H9 (cell line): ENCODE results near the gene PTGER4. TPM values are rescaled to one million over a fixed set of nuclear protein-coding genes. Genes with fewer than 3 reads are reported as not detected.

Experiments
- DNase-seq: peaks from one replicate; pipeline ENCODE4 v3.0.0-alpha.2; 2017
- H2AFZ ChIP-seq: one replicate; pipeline ENCODE4 v1.6.1; 2013; ENCODE audit warnings: mild to moderate bottlenecking, low read length, control low read depth, moderate library complexity
- H2AK5ac ChIP-seq: 2 replicates; pipeline ENCODE4 v1.6.1; 2013; ENCODE audit warnings: low read length, control low read depth, mixed read lengths; ENCODE audit not compliant: insufficient read length
- H2BK120ac ChIP-seq: one replicate; pipeline ENCODE4 v1.6.1; 2013; ENCODE audit warnings: low read depth, mild to moderate bottlenecking, low read length, control low read depth, inconsistent platforms; ENCODE audit not compliant: poor library complexity, severe bottlenecking
- H2BK12ac ChIP-seq: 2 replicates; pipeline ENCODE4 v1.6.1; 2013; ENCODE audit warnings: low read length, control low read depth, mixed read lengths, low read depth; ENCODE audit not compliant: insufficient read length
- H2BK15ac ChIP-seq: 2 replicates; pipeline ENCODE4 v1.6.1; 2013; ENCODE audit warnings: low read depth, low read length, control low read depth
- H2BK20ac ChIP-seq: one replicate; pipeline ENCODE4 v1.6.1; 2013; ENCODE audit warnings: low read depth, mild to moderate bottlenecking, low read length, control low read depth, inconsistent platforms; ENCODE audit not compliant: poor library complexity, severe bottlenecking
- H2BK5ac ChIP-seq: 2 replicates; pipeline ENCODE4 v1.6.1; 2013; ENCODE audit warnings: low read length, control low read depth, mixed read lengths; ENCODE audit not compliant: insufficient read length
- H3K14ac ChIP-seq: 2 replicates; pipeline ENCODE4 v1.6.1; 2013; ENCODE audit warnings: low read length, control low read depth; ENCODE audit not compliant: insufficient read depth
- H3K18ac ChIP-seq: 2 replicates; pipeline ENCODE4 v1.6.1; 2013; ENCODE audit warnings: low read depth, mild to moderate bottlenecking, mixed read lengths, low read length, control low read depth; ENCODE audit not compliant: insufficient read length
- H3K23ac ChIP-seq: 2 replicates; pipeline ENCODE4 v1.6.1; 2013; ENCODE audit warnings: low read length, control low read depth, mixed read lengths, low read depth; ENCODE audit not compliant: insufficient read length
- H3K23me2 ChIP-seq: 2 replicates; pipeline ENCODE4 v1.6.1; 2013; ENCODE audit warnings: low read depth, mild to moderate bottlenecking, mixed read lengths, low read length, control low read depth; ENCODE audit not compliant: insufficient read length, poor library complexity, severe bottlenecking
- H3K27ac ChIP-seq: 2 replicates; pipeline ENCODE4 v1.5.1; 2013; ENCODE audit warnings: low read length, control low read depth, mixed read lengths, low read depth; ENCODE audit not compliant: insufficient read length
- H3K27me3 ChIP-seq: 2 replicates; pipeline ENCODE4 v1.6.1; 2013; ENCODE audit warnings: low read length, control low read depth, inconsistent platforms; ENCODE audit not compliant: insufficient read depth
- H3K4ac ChIP-seq: 2 replicates; pipeline ENCODE4 v1.6.1; 2013; ENCODE audit warnings: low read depth, mild to moderate bottlenecking, control low read depth, inconsistent platforms, low read length, moderate library complexity
- H3K4me1 ChIP-seq: 2 replicates; pipeline ENCODE4 v1.6.1; 2013; ENCODE audit warnings: low read length, control low read depth, inconsistent platforms; ENCODE audit not compliant: insufficient read depth
- H3K4me2 ChIP-seq: 2 replicates; pipeline ENCODE4 v1.6.1; 2013; ENCODE audit warnings: low read length, control low read depth, mixed read lengths; ENCODE audit not compliant: insufficient read length, insufficient read depth
- H3K56ac ChIP-seq: 2 replicates; pipeline ENCODE4 v1.6.1; 2013; ENCODE audit warnings: low read depth, mild to moderate bottlenecking, mixed read lengths, low read length, control low read depth; ENCODE audit not compliant: insufficient read length
- H3K79me1 ChIP-seq: 2 replicates; pipeline ENCODE4 v1.6.1; 2013; ENCODE audit warnings: low read depth, mild to moderate bottlenecking, moderate library complexity, low read length, control low read depth, inconsistent platforms; ENCODE audit not compliant: insufficient read depth, poor library complexity, severe bottlenecking
- H3K79me2 ChIP-seq: 2 replicates; pipeline ENCODE4 v1.6.1; 2013; ENCODE audit warnings: low read length, control low read depth, inconsistent platforms; ENCODE audit not compliant: insufficient read depth
- H3K9ac ChIP-seq: 2 replicates; pipeline ENCODE4 v1.6.1; 2013; ENCODE audit warnings: low read length, control low read depth, mixed read lengths; ENCODE audit not compliant: insufficient read length; ENCODE audit errors: extremely low read depth
- H3K9me3 ChIP-seq: one replicate; pipeline ENCODE4 v1.6.1; 2013; ENCODE audit warnings: low read depth, low read length, inconsistent platforms; ENCODE audit not compliant: control insufficient read depth
- H3T11ph ChIP-seq: one replicate; pipeline ENCODE4 v1.6.1; 2013; ENCODE audit warnings: mild to moderate bottlenecking, low read length, control low read depth, inconsistent platforms
- H4K20me1 ChIP-seq: one replicate; pipeline ENCODE4 v1.6.1; 2013; ENCODE audit not compliant: control insufficient read depth, insufficient read length, insufficient read depth
- H4K5ac ChIP-seq: 2 replicates; pipeline ENCODE4 v1.6.1; 2013; ENCODE audit warnings: low read depth, mild to moderate bottlenecking, mixed read lengths, low read length, control low read depth; ENCODE audit not compliant: insufficient read length
- H4K8ac ChIP-seq: replicated peaks from 2 replicates; pipeline ENCODE4 v1.6.1; 2013; ENCODE audit warnings: low read length, control low read depth, mixed read lengths, low read depth; ENCODE audit not compliant: insufficient read length
- H4K91ac ChIP-seq: 2 replicates; pipeline ENCODE4 v1.6.1; 2013; ENCODE audit warnings: low read depth, mild to moderate bottlenecking, moderate library complexity, mixed read lengths, low read length, control low read depth; ENCODE audit not compliant: insufficient read length
- H3K27ac Mint-ChIP-seq, 3 experiments: 2 replicates in 2 of 3; 3 replicates in 1 of 3; pipeline ENCODE4 v1.8.0; 2020 to 2021; ENCODE audit warnings: mixed read lengths in 3 of 3, mild to moderate bottlenecking in 1 of 3, moderate library complexity in 1 of 3
- H3K27me3 Mint-ChIP-seq: 2 replicates; pipeline ENCODE4 v1.8.0; 2021; ENCODE audit warnings: low read depth, mild to moderate bottlenecking, moderate library complexity, mixed read lengths
- H3K36me3 Mint-ChIP-seq, 3 experiments: 2 replicates in 2 of 3; 3 replicates in 1 of 3; pipeline ENCODE4 v1.8.0; 2020 to 2021; ENCODE audit warnings: low read depth in 3 of 3, mixed read lengths in 3 of 3; ENCODE audit not compliant: insufficient read depth in 1 of 3
- H3K4me1 Mint-ChIP-seq, 2 experiments: 2 replicates each; pipeline ENCODE4 v1.8.0; 2020; ENCODE audit warnings: mixed read lengths in 2 of 2
- H3K4me3 Mint-ChIP-seq, 2 experiments: 2 replicates in 1 of 2; 3 replicates in 1 of 2; pipeline ENCODE4 v1.8.0; 2020 to 2021; ENCODE audit warnings: mild to moderate bottlenecking in 2 of 2, mixed read lengths in 2 of 2, moderate library complexity in 1 of 2
- H3K9me3 Mint-ChIP-seq, 2 experiments: 2 replicates in 1 of 2; 3 replicates in 1 of 2; pipeline ENCODE4 v1.8.0; 2020; ENCODE audit warnings: mild to moderate bottlenecking in 2 of 2, mixed read lengths in 2 of 2, moderate library complexity in 1 of 2
- CTCF ChIP-seq: fragments of 200-600 bp; sonication (generic); conservative IDR thresholded peaks from 3 replicates; pipeline ENCODE4 v1.8.0; 2021; ENCODE audit warnings: antibody characterized with exemption, mild to moderate bottlenecking
- WGBS: extraction: QIAGEN DNeasy Blood & Tissue Kit; methylation state at CpG from one replicate; pipeline ENCODE4 v1.1.7; 2013; ENCODE audit warnings: missing lambda C conversion rate, low lambda C conversion rate, mixed read lengths; ENCODE audit not compliant: insufficient read length; ENCODE audit errors: extremely low coverage; 5-methylcytosine and 5-hydroxymethylcytosine counted together
- total RNA-seq: library from RNA; stranded (reverse); gene quantifications from 2 replicates; pipeline ENCODE4 v1.2.1, GENCODE V29; 2021

The PTGER4 gene
- total RNA-seq, 1 experiment from 2014 or later, result 0.35 TPM

- no peak overlapping the region for H2BK20ac ChIP-seq
- no peaks in the 10 kb centered on the region for H4K20me1 ChIP-seq
- TF ChIP-seq CTCF, result no peak
- H3K9ac ChIP-seq, result no peak overlapping the region
- H3K14ac ChIP-seq, result no peak overlapping the region
- peaks cover 5% of the 10 kb centered on the region; the same call in 1 of the 2 replicates for H3K4me1 ChIP-seq
- H3K27ac ChIP-seq, result no peak overlapping the region
- no peak overlapping the region for H4K91ac ChIP-seq
- H2AK5ac ChIP-seq, result no peak overlapping the region
- H2BK15ac ChIP-seq, result no peak overlapping the region
- H3K23me2 ChIP-seq, result peaks cover 24% of the 10 kb centered on the region
- H3K79me1 ChIP-seq, result no peaks in the 10 kb centered on the region
- Mint-ChIP-seq H3K4me1 (peaks cover 33 to 37% of the 10 kb centered on the region in 2 experiments), H3K9me3 (peaks cover 3% of the 10 kb centered on the region in 2 experiments; a peak in 2 of 5 replicates), H3K27ac (no peak overlapping the region), H3K36me3 (no peaks in the 10 kb centered on the region; a peak in 1 of 7 replicates), H3K27me3 (peaks cover 32% of the 10 kb centered on the region), H3K4me3 (no peak overlapping the region; a peak in 1 of 5 replicates)
- H3K56ac ChIP-seq, result no peak overlapping the region
- peak; percentile 42 for DNase-seq
- H4K5ac ChIP-seq, result no peak overlapping the region
- H4K8ac ChIP-seq, result no peak overlapping the region
- H3K23ac ChIP-seq, result no peak overlapping the region
- no peak overlapping the region for H3K4ac ChIP-seq
- no peak overlapping the region for H3T11ph ChIP-seq
- H3K9me3 ChIP-seq, result no peaks in the 10 kb centered on the region
- no peak overlapping the region for H3K18ac ChIP-seq
- no peak overlapping the region for H2BK12ac ChIP-seq
- H2BK120ac ChIP-seq, result no peak overlapping the region
- peaks cover 17% of the 10 kb centered on the region for H3K27me3 ChIP-seq
- no peak overlapping the region for H2BK5ac ChIP-seq
- no peak overlapping the region for H3K4me2 ChIP-seq
- no peaks in the 10 kb centered on the region for H3K79me2 ChIP-seq
- no CpG with 5 or more reads among the region's 3 CpGs for WGBS
- no peak overlapping the region for H2AFZ ChIP-seq
These were observed 2.9 kb upstream of the PTGER4 start for GRCh38 chr5:40676613-40677343.
